Neuron (in vitro differentiated cells): Measurements from ENCODE around the gene MRPL34.
"Not testable (repeated sequence)": the region's sequence is repeated elsewhere in the genome, so short reads cannot be mapped to it uniquely, and the experiment has no call there.

Source experiments
- H2AFZ ChIP-seq: one replicate; pipeline ENCODE4 v1.6.1; 2013; ENCODE audit warnings: low read depth, mild to moderate bottlenecking, inconsistent platforms, low read length, moderate library complexity
- H3K27me3 ChIP-seq: one replicate; pipeline ENCODE4 v1.6.1; 2013; ENCODE audit warnings: low read length; ENCODE audit not compliant: insufficient read depth
- H3K36me3 ChIP-seq: one replicate; pipeline ENCODE4 v1.6.1; 2013; ENCODE audit warnings: low read length; ENCODE audit not compliant: insufficient read depth
- H3K4me1 ChIP-seq: one replicate; pipeline ENCODE4 v1.6.1; 2013; ENCODE audit warnings: low read length; ENCODE audit not compliant: insufficient read depth
- H3K4me3 ChIP-seq: 2 replicates; pipeline ENCODE4 v1.5.1; 2013; ENCODE audit warnings: mild to moderate bottlenecking, low read length, moderate library complexity
- H3K9me3 ChIP-seq: one replicate; pipeline ENCODE4 v1.6.1; 2013; ENCODE audit warnings: low read length

The MRPL34 gene

GRCh38 chr19:17294051-17294891 lies 11.4 kb upstream of the MRPL34 start:
- H3K9me3 ChIP-seq = peaks cover 11% of the 10 kb centered on the region
- no peak overlapping the region for H3K4me3 ChIP-seq
- no peaks in the 10 kb centered on the region for H3K27me3 ChIP-seq
- H3K36me3 ChIP-seq = peaks cover 6% of the 10 kb centered on the region
- H2AFZ ChIP-seq = no peak overlapping the region
- H3K4me1 ChIP-seq = no peaks in the 10 kb centered on the region

DNA sequence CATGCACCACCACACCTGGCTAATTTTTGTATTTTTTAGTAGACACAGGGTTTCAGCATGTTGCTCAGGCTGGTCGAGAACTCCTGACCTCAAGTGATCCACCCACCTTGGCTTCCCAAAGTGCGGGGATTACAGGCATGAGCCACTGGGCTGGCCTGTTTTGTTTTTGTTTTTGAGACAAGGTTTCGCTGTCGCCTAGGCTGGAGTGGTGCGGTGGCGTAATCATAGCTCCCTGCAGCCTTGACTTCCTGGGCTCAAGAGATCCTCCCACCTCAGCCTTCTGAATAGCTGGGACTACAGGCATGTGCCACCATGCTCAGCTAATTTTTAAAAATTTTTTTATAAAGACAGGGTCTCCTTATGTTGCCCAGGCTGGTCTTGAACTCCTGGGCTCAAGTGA lies 10.1 kb upstream of the MRPL34 start:
- Histone ChIP-seq H3K36me3 (peaks cover 10% of the 10 kb centered on the region), H3K9me3 (peaks cover 13% of the 10 kb centered on the region)
- not testable (repeated sequence) for H3K27me3 ChIP-seq, H2AFZ ChIP-seq, H3K4me1 ChIP-seq, H3K4me3 ChIP-seq

DNA sequence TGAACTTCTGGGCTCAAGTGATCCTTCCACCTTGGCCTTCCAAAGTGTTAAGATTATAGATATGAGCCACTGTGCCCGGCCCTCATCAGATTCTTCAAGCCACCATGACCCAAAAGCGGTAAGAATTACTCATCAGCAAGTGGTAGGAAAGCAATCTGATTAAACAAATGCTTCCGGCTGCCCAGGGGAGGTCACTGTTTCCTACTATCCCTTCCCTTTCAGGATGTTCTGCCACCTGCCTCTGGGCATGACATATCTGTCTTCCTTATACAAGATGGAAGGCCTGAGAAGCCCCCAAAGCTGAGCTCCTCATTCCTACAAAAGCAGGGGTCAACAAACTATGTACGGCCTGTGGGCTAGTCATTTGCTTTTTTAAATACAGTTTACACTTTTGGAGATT lies 9.4 kb upstream of the MRPL34 start:
- peaks cover 14% of the 10 kb centered on the region for H3K36me3 ChIP-seq
- H3K4me3 ChIP-seq = no peak overlapping the region
- H2AFZ ChIP-seq = no peak overlapping the region
- no peaks in the 10 kb centered on the region for H3K4me1 ChIP-seq
- no peaks in the 10 kb centered on the region for H3K27me3 ChIP-seq
- H3K9me3 ChIP-seq = peaks cover 13% of the 10 kb centered on the region

- Histone ChIP-seq H3K4me3 (no peak overlapping the region), H3K4me1 (no peaks in the 10 kb centered on the region), H3K27me3 (no peaks in the 10 kb centered on the region), H3K9me3 (peaks cover 12% of the 10 kb centered on the region), H3K36me3 (peaks cover 14% of the 10 kb centered on the region), H2AFZ (no peak overlapping the region)
Measured at GRCh38 chr19:17296976-17297375, 8.7 kb upstream of the MRPL34 start.

- Histone ChIP-seq H3K27me3 (no peaks in the 10 kb centered on the region), H3K9me3 (peaks cover 8% of the 10 kb centered on the region), H3K4me1 (peaks cover 9% of the 10 kb centered on the region), H3K4me3 (no peak overlapping the region), H2AFZ (no peak overlapping the region), H3K36me3 (peaks cover 14% of the 10 kb centered on the region)
Measured at GRCh38 chr19:17300992-17301619, 4.6 kb upstream of the MRPL34 start.

GRCh38 chr19:17302391-17303166 lies 3.1 kb upstream of the MRPL34 start:
- Histone ChIP-seq H3K9me3 (peaks cover 8% of the 10 kb centered on the region), H3K27me3 (no peaks in the 10 kb centered on the region), H2AFZ (peak overlapping the region; percentile 68)

GRCh38 chr19:17303167-17303939 lies 2.3 kb upstream of the MRPL34 start, which contains the start of gene ABHD8:
Gene ABHD8, minus strand, starts transcription at chr19:17303425. Its CDS starts 1,809 bp downstream, at chr19:17301616.
- peaks cover 16% of the 10 kb centered on the region for H3K4me1 ChIP-seq
- peaks cover 5% of the 10 kb centered on the region for H3K9me3 ChIP-seq
- H3K36me3 ChIP-seq = peaks cover 9% of the 10 kb centered on the region
- peak within 1 kb of the TSS; percentile 60 for H3K4me3 ChIP-seq
- peak within 1 kb of the TSS; percentile 68 for H2AFZ ChIP-seq
- H3K27me3 ChIP-seq = no peaks in the 10 kb centered on the region

More at GRCh38 chr19:17302391-17303166, 3.1 kb upstream of the MRPL34 start:
- peak overlapping the region; percentile 60 for H3K4me3 ChIP-seq
- peaks cover 16% of the 10 kb centered on the region for H3K4me1 ChIP-seq
- H3K36me3 ChIP-seq = peaks cover 11% of the 10 kb centered on the region

DNA sequence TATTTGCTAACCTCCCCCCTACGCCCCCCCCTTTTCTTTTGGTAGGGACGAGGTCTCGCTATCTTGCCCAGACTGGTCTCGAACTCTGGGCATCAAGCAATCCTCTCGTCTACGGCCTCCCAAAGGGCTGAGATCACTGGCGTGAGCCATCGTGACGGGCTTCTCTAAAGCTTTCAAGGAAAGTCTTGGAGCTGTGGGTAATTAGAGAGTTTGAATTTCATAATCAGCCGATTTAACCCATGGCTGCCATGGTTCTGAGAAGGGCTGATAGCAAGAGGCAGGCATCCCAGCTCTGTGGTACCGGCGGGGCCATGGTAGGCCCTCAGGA lies 1.8 kb upstream of the MRPL34 start:
- Histone ChIP-seq H2AFZ (no peak overlapping the region), H3K4me1 (peaks cover 16% of the 10 kb centered on the region), H3K27me3 (no peaks in the 10 kb centered on the region), H3K9me3 (peaks cover 2% of the 10 kb centered on the region), H3K4me3 (no peak overlapping the region), H3K36me3 (peaks cover 8% of the 10 kb centered on the region)

- Histone ChIP-seq H3K9me3 (peaks cover 2% of the 10 kb centered on the region), H3K4me1 (peaks cover 16% of the 10 kb centered on the region), H3K36me3 (peaks cover 8% of the 10 kb centered on the region), H3K4me3 (no peak overlapping the region), H3K27me3 (no peaks in the 10 kb centered on the region), H2AFZ (no peak overlapping the region)
Measured at GRCh38 chr19:17304386-17305215, 1.1 kb upstream of the MRPL34 start.

- H3K9me3 ChIP-seq = peaks cover under 1% of the 10 kb centered on the region
- H3K36me3 ChIP-seq = peaks cover 6% of the 10 kb centered on the region
- H3K27me3 ChIP-seq = no peaks in the 10 kb centered on the region
- H3K4me3 ChIP-seq = peak overlapping the region; percentile 80
- H3K4me1 ChIP-seq = peaks cover 18% of the 10 kb centered on the region
- no peak overlapping the region for H2AFZ ChIP-seq
Measured at GRCh38 chr19:17305216-17305516, 506 bp upstream of the MRPL34 start.

GRCh38 chr19:17306285-17306714 lies 628 bp downstream of the MRPL34 start:
- H3K36me3 ChIP-seq = no peaks in the 10 kb centered on the region
- H3K9me3 ChIP-seq = no peaks in the 10 kb centered on the region
- H3K27me3 ChIP-seq = no peaks in the 10 kb centered on the region
- H2AFZ ChIP-seq = peak overlapping the region; percentile 85
- peaks cover 24% of the 10 kb centered on the region for H3K4me1 ChIP-seq
- peak overlapping the region; percentile 80 for H3K4me3 ChIP-seq

- Histone ChIP-seq H3K4me3 (no peak overlapping the region), H3K36me3 (peaks cover 4% of the 10 kb centered on the region), H2AFZ (no peak overlapping the region), H3K27me3 (no peaks in the 10 kb centered on the region), H3K9me3 (no peaks in the 10 kb centered on the region), H3K4me1 (peaks cover 26% of the 10 kb centered on the region)
Measured at GRCh38 chr19:17307876-17308377, 2.3 kb downstream of the MRPL34 start.
